ENCODE results near the gene CNDP1.

CNDP1 gene

GRCh38 chr18:74577019-74577418 lies 42.7 kb downstream of the CNDP1 start:
- H3K36me3 ChIP-seq (ENCODE audit: insufficient read depth, low read length), result no peaks in the 10 kb centered on the region
- no peak overlapping the region for H3K9ac ChIP-seq (ENCODE audit: low read depth, low read length)
- no peak overlapping the region for H3K4me2 ChIP-seq (ENCODE audit: low read length)
- peaks cover 24% of the 10 kb centered on the region for H3K27me3 ChIP-seq (ENCODE audit: control insufficient read depth, insufficient read depth, low read length)
- H3K9me3 ChIP-seq (replicated peaks; ENCODE audit: low read length), result no peaks in the 10 kb centered on the region
- H3K4me1 ChIP-seq (ENCODE audit: control insufficient read depth, insufficient read depth, low read length), result no peaks in the 10 kb centered on the region
- H3K4me3 ChIP-seq (ENCODE audit: low read length), result no peak overlapping the region

DNA sequence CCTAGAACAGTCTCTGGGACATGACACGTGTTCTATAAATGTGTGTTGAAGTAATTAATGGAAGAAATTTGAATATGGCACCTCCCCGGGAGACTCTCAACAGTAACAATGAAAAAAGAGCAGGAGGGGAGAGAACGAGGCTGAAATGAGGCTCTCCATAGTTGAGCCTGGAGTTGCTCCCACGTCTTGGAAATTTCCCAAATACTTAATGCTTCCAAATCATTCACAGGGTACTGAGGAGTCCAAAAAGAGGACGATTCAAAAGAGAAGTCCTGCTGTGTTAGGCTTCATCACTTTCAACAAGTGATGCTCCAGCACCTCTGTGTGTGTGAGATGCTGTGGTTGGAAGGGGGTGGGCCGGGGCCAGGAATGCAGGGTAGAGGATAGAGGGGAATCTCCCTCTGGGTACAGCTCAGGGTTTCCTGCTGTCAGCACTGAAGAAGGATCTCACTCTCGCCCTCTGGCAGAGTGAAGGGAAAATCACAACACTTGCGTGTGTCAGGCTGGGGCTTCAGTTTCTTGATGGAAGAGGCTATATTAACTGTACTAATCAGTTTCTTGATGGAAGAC lies 45.3 kb downstream of the CNDP1 start:
- Histone ChIP-seq H3K9me3 (replicated peaks; ENCODE audit: low read length) (no peaks in the 10 kb centered on the region), H3K27me3 (ENCODE audit: control insufficient read depth, insufficient read depth, low read length) (peaks cover 33% of the 10 kb centered on the region), H3K4me3 (ENCODE audit: low read length) (no peak overlapping the region), H3K36me3 (ENCODE audit: insufficient read depth, low read length) (no peaks in the 10 kb centered on the region), H3K9ac (ENCODE audit: low read depth, low read length) (no peak overlapping the region), H3K4me2 (ENCODE audit: low read length) (no peak overlapping the region), H3K4me1 (ENCODE audit: control insufficient read depth, insufficient read depth, low read length) (no peaks in the 10 kb centered on the region)

- Histone ChIP-seq H3K27me3 (ENCODE audit: control insufficient read depth, insufficient read depth, low read length) (peaks cover 31% of the 10 kb centered on the region), H3K9me3 (replicated peaks; ENCODE audit: low read length) (no peaks in the 10 kb centered on the region), H3K36me3 (ENCODE audit: insufficient read depth, low read length) (no peaks in the 10 kb centered on the region), H3K4me1 (ENCODE audit: control insufficient read depth, insufficient read depth, low read length) (no peaks in the 10 kb centered on the region), H3K4me2 (ENCODE audit: low read length) (no peak overlapping the region), H3K4me3 (ENCODE audit: low read length) (no peak overlapping the region), H3K9ac (ENCODE audit: low read depth, low read length) (no peak overlapping the region)
Measured at GRCh38 chr18:74582642-74583041, 48.3 kb downstream of the CNDP1 start.

- Histone ChIP-seq H3K4me3 (ENCODE audit: low read length) (no peak overlapping the region), H3K4me2 (ENCODE audit: low read length) (no peak overlapping the region), H3K36me3 (ENCODE audit: insufficient read depth, low read length) (no peaks in the 10 kb centered on the region), H3K27me3 (ENCODE audit: control insufficient read depth, insufficient read depth, low read length) (peaks cover 31% of the 10 kb centered on the region), H3K4me1 (ENCODE audit: control insufficient read depth, insufficient read depth, low read length) (no peaks in the 10 kb centered on the region), H3K9me3 (replicated peaks; ENCODE audit: low read length) (no peaks in the 10 kb centered on the region), H3K9ac (ENCODE audit: low read depth, low read length) (no peak overlapping the region)
Measured at GRCh38 chr18:74587441-74587840, 53.1 kb downstream of the CNDP1 start.

DNA sequence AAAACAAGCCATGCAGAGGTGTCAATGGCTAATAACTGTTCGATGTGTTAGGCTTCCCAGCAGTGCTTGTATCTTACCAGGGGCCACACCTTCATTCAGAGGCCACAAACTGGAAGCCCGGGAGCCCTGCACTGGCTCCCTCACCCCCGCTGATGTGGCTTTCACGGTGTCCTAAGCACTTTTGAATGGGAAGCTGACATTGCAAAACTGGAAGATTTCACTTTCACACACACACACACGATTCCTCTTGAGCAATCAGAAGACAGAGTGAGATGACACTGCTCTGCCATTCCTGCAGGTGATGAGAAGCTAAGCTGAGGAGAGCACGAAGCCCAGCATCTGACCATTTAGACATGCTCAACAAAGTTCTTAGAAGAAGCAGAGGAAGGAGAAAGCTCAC lies 54.7 kb downstream of the CNDP1 start:
- no peak overlapping the region for H3K4me2 ChIP-seq (ENCODE audit: low read length)
- no peaks in the 10 kb centered on the region for H3K4me1 ChIP-seq (ENCODE audit: control insufficient read depth, insufficient read depth, low read length)
- no peak overlapping the region for H3K9ac ChIP-seq (ENCODE audit: low read depth, low read length)
- no peak overlapping the region for H3K4me3 ChIP-seq (ENCODE audit: low read length)
- peaks cover 3% of the 10 kb centered on the region for H3K36me3 ChIP-seq (ENCODE audit: insufficient read depth, low read length)
- H3K9me3 ChIP-seq (replicated peaks; ENCODE audit: low read length), result no peaks in the 10 kb centered on the region
- H3K27me3 ChIP-seq (ENCODE audit: control insufficient read depth, insufficient read depth, low read length), result peaks cover 25% of the 10 kb centered on the region

- Histone ChIP-seq H3K4me1 (ENCODE audit: control insufficient read depth, insufficient read depth, low read length) (no peaks in the 10 kb centered on the region), H3K4me3 (ENCODE audit: low read length) (no peak overlapping the region), H3K4me2 (ENCODE audit: low read length) (no peak overlapping the region), H3K27me3 (ENCODE audit: control insufficient read depth, insufficient read depth, low read length) (peaks cover 19% of the 10 kb centered on the region), H3K36me3 (ENCODE audit: insufficient read depth, low read length) (peaks cover 4% of the 10 kb centered on the region), H3K9ac (ENCODE audit: low read depth, low read length) (no peak overlapping the region), H3K9me3 (replicated peaks; ENCODE audit: low read length) (no peaks in the 10 kb centered on the region)
Measured at GRCh38 chr18:74589811-74590210, 55.5 kb downstream of the CNDP1 start.

- Histone ChIP-seq H3K4me1 (ENCODE audit: control insufficient read depth, insufficient read depth, low read length) (peaks cover 2% of the 10 kb centered on the region), H3K9ac (ENCODE audit: low read depth, low read length) (no peak overlapping the region), H3K4me2 (ENCODE audit: low read length) (no peak overlapping the region), H3K27me3 (ENCODE audit: control insufficient read depth, insufficient read depth, low read length) (peaks cover 15% of the 10 kb centered on the region), H3K4me3 (ENCODE audit: low read length) (no peak overlapping the region), H3K9me3 (replicated peaks; ENCODE audit: low read length) (no peaks in the 10 kb centered on the region), H3K36me3 (ENCODE audit: insufficient read depth, low read length) (peaks cover 4% of the 10 kb centered on the region)
Measured at GRCh38 chr18:74590671-74591070, 56.4 kb downstream of the CNDP1 start.

DNA sequence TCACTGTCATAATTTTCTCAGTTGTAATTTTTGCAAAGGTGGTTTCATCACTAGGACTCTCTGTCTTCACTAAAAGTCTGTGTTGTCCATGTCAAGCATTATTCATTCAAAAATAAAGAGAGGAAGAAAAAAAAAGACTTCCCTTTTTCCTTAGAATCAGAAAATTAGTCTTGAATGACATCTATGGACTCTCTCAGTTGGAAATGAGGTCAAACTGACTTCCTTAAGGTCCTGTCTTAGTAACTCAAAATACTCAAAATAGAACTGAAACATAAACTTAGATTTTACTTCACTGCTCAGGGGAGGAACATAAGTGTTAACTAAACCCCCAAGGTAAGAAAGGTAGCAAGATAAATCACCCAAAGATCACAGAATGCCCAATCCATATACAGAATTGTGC lies 61.1 kb downstream of the CNDP1 start:
- H3K9me3 ChIP-seq (replicated peaks; ENCODE audit: low read length), result no peaks in the 10 kb centered on the region
- H3K9ac ChIP-seq (ENCODE audit: low read depth, low read length), result no peak overlapping the region
- peaks cover 18% of the 10 kb centered on the region for H3K4me1 ChIP-seq (ENCODE audit: control insufficient read depth, insufficient read depth, low read length)
- H3K4me3 ChIP-seq (ENCODE audit: low read length), result no peak overlapping the region
- peaks cover 4% of the 10 kb centered on the region for H3K36me3 ChIP-seq (ENCODE audit: insufficient read depth, low read length)
- no peaks in the 10 kb centered on the region for H3K27me3 ChIP-seq (ENCODE audit: control insufficient read depth, insufficient read depth, low read length)
- peak overlapping the region; percentile 88 for H3K4me2 ChIP-seq (ENCODE audit: low read length)

GRCh38 chr18:74597034-74597661 lies 62.8 kb downstream of the CNDP1 start:
- peak overlapping the region; percentile 100 for H3K9ac ChIP-seq (ENCODE audit: low read depth, low read length)
- H3K36me3 ChIP-seq (ENCODE audit: insufficient read depth, low read length), result peaks cover 4% of the 10 kb centered on the region
- H3K4me1 ChIP-seq (ENCODE audit: control insufficient read depth, insufficient read depth, low read length), result peaks cover 18% of the 10 kb centered on the region
- peak overlapping the region; percentile 88 for H3K4me2 ChIP-seq (ENCODE audit: low read length)
- H3K4me3 ChIP-seq (ENCODE audit: low read length), result peak overlapping the region; percentile 92
- H3K9me3 ChIP-seq (replicated peaks; ENCODE audit: low read length), result no peaks in the 10 kb centered on the region
- no peaks in the 10 kb centered on the region for H3K27me3 ChIP-seq (ENCODE audit: control insufficient read depth, insufficient read depth, low read length)

GRCh38 chr18:74597662-74598349 lies 63.5 kb downstream of the CNDP1 start, which contains the start of gene ZNF407:
Gene ZNF407 (plus strand): TSS chr18:74597870. CDS start chr18:74631020, 33,150 bp downstream.
- H3K4me1 ChIP-seq (ENCODE audit: control insufficient read depth, insufficient read depth, low read length), result peaks cover 18% of the 10 kb centered on the region
- H3K27me3 ChIP-seq (ENCODE audit: control insufficient read depth, insufficient read depth, low read length), result no peaks in the 10 kb centered on the region
- H3K36me3 ChIP-seq (ENCODE audit: insufficient read depth, low read length), result peaks cover 4% of the 10 kb centered on the region
- peak within 1 kb of the TSS; percentile 99 for H3K4me2 ChIP-seq (ENCODE audit: low read length)
- H3K9ac ChIP-seq (ENCODE audit: low read depth, low read length), result peak within 1 kb of the TSS; percentile 100
- no peaks in the 10 kb centered on the region for H3K9me3 ChIP-seq (replicated peaks; ENCODE audit: low read length)
- peak within 1 kb of the TSS; percentile 92 for H3K4me3 ChIP-seq (ENCODE audit: low read length)

DNA sequence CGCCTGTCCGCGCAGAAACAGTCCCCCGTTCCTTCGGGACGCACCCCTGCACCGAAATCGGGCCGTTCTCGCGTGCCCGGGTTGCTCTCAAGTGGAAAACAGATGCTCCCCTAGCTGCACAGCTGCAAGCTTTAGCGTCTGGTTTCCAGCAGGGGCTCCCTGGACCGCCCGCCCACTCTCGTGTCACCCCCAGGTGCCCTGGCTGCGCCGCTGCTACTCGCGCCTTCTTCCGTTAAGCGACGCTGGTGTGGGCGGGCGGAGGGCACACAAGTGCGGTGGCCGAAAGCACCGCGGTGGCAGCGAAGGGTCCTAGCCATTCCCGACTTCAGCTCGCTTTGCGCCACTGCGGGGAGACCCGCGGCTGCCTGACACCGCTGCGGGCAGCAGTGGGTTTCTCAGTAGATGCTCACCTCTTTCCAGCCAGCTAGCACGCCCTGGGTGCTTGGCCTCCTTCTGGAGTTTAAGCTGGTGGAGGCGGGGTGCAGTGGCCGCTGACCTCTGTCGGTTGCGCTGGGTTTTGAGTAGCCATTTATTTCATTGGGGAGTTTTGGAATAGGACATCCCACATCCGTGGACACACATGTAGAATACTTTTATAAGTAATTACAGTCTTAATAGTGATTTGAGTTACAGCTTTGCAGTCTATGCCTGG lies 64.2 kb downstream of the CNDP1 start:
- Histone ChIP-seq H3K9ac (ENCODE audit: low read depth, low read length) (peak overlapping the region; percentile 100), H3K4me3 (ENCODE audit: low read length) (peak overlapping the region; percentile 92), H3K4me1 (ENCODE audit: control insufficient read depth, insufficient read depth, low read length) (peaks cover 18% of the 10 kb centered on the region), H3K4me2 (ENCODE audit: low read length) (peak overlapping the region; percentile 99), H3K27me3 (ENCODE audit: control insufficient read depth, insufficient read depth, low read length) (no peaks in the 10 kb centered on the region), H3K36me3 (ENCODE audit: insufficient read depth, low read length) (peaks cover 4% of the 10 kb centered on the region), H3K9me3 (replicated peaks; ENCODE audit: low read length) (no peaks in the 10 kb centered on the region)

Measured in skeletal muscle satellite cell (primary cell).